Activated CD4-positive, alpha-beta T cell treated with anti-CD3 and anti-CD28 coated beads for 1 hour (primary cell): ENCODE measurements around the gene BMPR1A.

Source experiments
- DNase-seq: peaks from one replicate; pipeline ENCODE4 v3.0.0-alpha.2; 2020

Gene BMPR1A

GRCh38 chr10:86768412-86769062 is 12.1 kb downstream of the BMPR1A start:
- no peak for DNase-seq

- DNase-seq: no peak
Measured at GRCh38 chr10:86769991-86770390, 13.6 kb downstream of the BMPR1A start.

GRCh38 chr10:86770412-86770960 is 14.1 kb downstream of the BMPR1A start:
- DNase-seq: no peak

- no peak for DNase-seq
Measured at GRCh38 chr10:86773498-86773897, 17.1 kb downstream of the BMPR1A start.

- no peak for DNase-seq
Measured at GRCh38 chr10:86775056-86775869, 18.8 kb downstream of the BMPR1A start.

GRCh38 chr10:86775870-86776180 is 19.4 kb downstream of the BMPR1A start:
- no peak for DNase-seq

GRCh38 chr10:86779220-86780017 is 23.0 kb downstream of the BMPR1A start:
- DNase-seq: no peak

- DNase-seq: no peak
Measured at GRCh38 chr10:86782701-86783418, 26.4 kb downstream of the BMPR1A start.

- DNase-seq: no peak
Measured at GRCh38 chr10:86785037-86785436, 28.6 kb downstream of the BMPR1A start.

- DNase-seq: no peak
Measured at GRCh38 chr10:86785968-86786367, 29.5 kb downstream of the BMPR1A start.

- no peak for DNase-seq
Measured at GRCh38 chr10:86786368-86786767, 29.9 kb downstream of the BMPR1A start.

- DNase-seq: no peak
Measured at GRCh38 chr10:86790394-86790793, 34.0 kb downstream of the BMPR1A start.

- no peak for DNase-seq
Measured at GRCh38 chr10:86792461-86793167, 36.2 kb downstream of the BMPR1A start.

- DNase-seq: no peak
Measured at GRCh38 chr10:86793696-86794095, 37.3 kb downstream of the BMPR1A start.

- DNase-seq: no peak
Measured at GRCh38 chr10:86795353-86795752, 38.9 kb downstream of the BMPR1A start.

GRCh38 chr10:86798025-86798424 is 41.6 kb downstream of the BMPR1A start:
- DNase-seq: no peak

GRCh38 chr10:86798611-86799010 is 42.2 kb downstream of the BMPR1A start:
- DNase-seq: no peak

- DNase-seq: no peak
Measured at GRCh38 chr10:86799188-86799845, 42.9 kb downstream of the BMPR1A start.

- no peak for DNase-seq
Measured at GRCh38 chr10:86801995-86802394, 45.6 kb downstream of the BMPR1A start.

GRCh38 chr10:86802473-86803108 is 46.2 kb downstream of the BMPR1A start:
- no peak for DNase-seq

GRCh38 chr10:86803156-86803555 is 46.7 kb downstream of the BMPR1A start:
- DNase-seq: no peak
